Mesenchymal stem cell (in vitro differentiated cells and primary cell): ENCODE results near the gene SPATA2L.

ENCODE experiments used
- DNase-seq: peaks from one replicate; pipeline ENCODE4 v3.0.0-alpha.2; 2013
- H2AFZ ChIP-seq: one replicate; pipeline ENCODE4 v1.6.1; 2013; ENCODE audit warnings: low read depth, mild to moderate bottlenecking, control low read depth, inconsistent platforms, low read length, moderate library complexity
- H2AK5ac ChIP-seq: 2 replicates; pipeline ENCODE4 v1.6.1; 2013; ENCODE audit warnings: low read length, moderate library complexity, mild to moderate bottlenecking, inconsistent platforms; ENCODE audit not compliant: severe bottlenecking
- H2BK120ac ChIP-seq: one replicate; pipeline ENCODE4 v1.6.1; 2013; ENCODE audit warnings: low read depth, mild to moderate bottlenecking, inconsistent platforms, low read length, moderate library complexity
- H2BK12ac ChIP-seq, 2 experiments: one replicate each; pipeline ENCODE4 v1.6.1; 2013; ENCODE audit warnings: inconsistent platforms in 2 of 2, low read length in 2 of 2, mild to moderate bottlenecking in 2 of 2, moderate library complexity in 2 of 2, control low read depth in 1 of 2
- H2BK15ac ChIP-seq: one replicate; pipeline ENCODE4 v1.6.1; 2013; ENCODE audit warnings: mild to moderate bottlenecking, low read depth, inconsistent platforms; ENCODE audit not compliant: poor library complexity, severe bottlenecking
- H2BK5ac ChIP-seq: 2 replicates; pipeline ENCODE4 v1.6.1; 2013; ENCODE audit warnings: low read depth, mild to moderate bottlenecking, low read length, control low read depth, inconsistent platforms; ENCODE audit not compliant: poor library complexity, severe bottlenecking
- H3K14ac ChIP-seq, 2 experiments: one replicate each; pipeline ENCODE4 v1.6.1; 2013; ENCODE audit warnings: inconsistent platforms in 2 of 2, low read length in 2 of 2, control low read depth in 1 of 2, mild to moderate bottlenecking in 1 of 2, moderate library complexity in 1 of 2
- H3K18ac ChIP-seq, 2 experiments: one replicate each; pipeline ENCODE4 v1.6.1; 2013; ENCODE audit warnings: inconsistent platforms in 2 of 2, low read length in 2 of 2, control low read depth in 1 of 2, low read depth in 1 of 2, mild to moderate bottlenecking in 1 of 2
- H3K23ac ChIP-seq, 2 experiments: one replicate each; pipeline ENCODE4 v1.6.1; 2013; ENCODE audit warnings: inconsistent platforms in 2 of 2, low read length in 2 of 2, mild to moderate bottlenecking in 2 of 2, moderate library complexity in 2 of 2, control low read depth in 1 of 2
- H3K27ac ChIP-seq: 2 replicates; pipeline ENCODE4 v1.5.1; 2013; ENCODE audit warnings: mild to moderate bottlenecking, moderate library complexity, low read length, control low read depth, inconsistent platforms; ENCODE audit not compliant: poor library complexity, severe bottlenecking
- H3K27me3 ChIP-seq, 2 experiments: 2 replicates each; pipeline versions ENCODE4 v1.6.1 to v1.7.0; 2013; ENCODE audit warnings: low read length in 2 of 2, mild to moderate bottlenecking in 2 of 2, moderate library complexity in 2 of 2, control low read depth in 1 of 2, inconsistent platforms in 1 of 2; ENCODE audit not compliant: control insufficient read depth in 1 of 2, insufficient read depth in 1 of 2
- H3K36me3 ChIP-seq, 2 experiments: 2 replicates each; pipeline versions ENCODE4 v1.6.1 to v1.7.0; 2013; ENCODE audit warnings: low read length in 2 of 2, control low read depth in 1 of 2, inconsistent platforms in 1 of 2, low read depth in 1 of 2, mild to moderate bottlenecking in 1 of 2; ENCODE audit not compliant: insufficient read depth in 2 of 2, control insufficient read depth in 1 of 2
- H3K4ac ChIP-seq, 2 experiments: one replicate each; pipeline ENCODE4 v1.6.1; 2013; ENCODE audit warnings: inconsistent platforms in 2 of 2, low read length in 2 of 2, mild to moderate bottlenecking in 2 of 2, moderate library complexity in 2 of 2, control low read depth in 1 of 2, low read depth in 1 of 2
- H3K4me1 ChIP-seq: 2 replicates; pipeline ENCODE4 v1.6.1; 2013; ENCODE audit warnings: low read depth, low read length, control low read depth; ENCODE audit not compliant: control insufficient read depth, insufficient read depth
- H3K4me2 ChIP-seq: 2 replicates; pipeline ENCODE4 v1.6.1; 2013; ENCODE audit warnings: low read length, mild to moderate bottlenecking, inconsistent platforms; ENCODE audit not compliant: poor library complexity, severe bottlenecking
- H3K4me3 ChIP-seq, 2 experiments: 2 replicates each; pipeline versions ENCODE4 v1.5.1 to v1.7.0; 2013; ENCODE audit warnings: low read length in 2 of 2, mild to moderate bottlenecking in 2 of 2, control low read depth in 1 of 2, low read depth in 1 of 2; ENCODE audit not compliant: insufficient read depth in 1 of 2
- H3K79me1 ChIP-seq: replicated peaks from 2 replicates; pipeline ENCODE4 v1.6.1; 2013; ENCODE audit warnings: mild to moderate bottlenecking, control low read depth, low read length, inconsistent platforms; ENCODE audit not compliant: poor library complexity, severe bottlenecking
- H3K9ac ChIP-seq: 2 replicates; pipeline ENCODE4 v1.7.0; 2013; ENCODE audit warnings: mild to moderate bottlenecking, low read length, moderate library complexity
- H3K9me3 ChIP-seq: 2 replicates; pipeline ENCODE4 v1.7.0; 2013; ENCODE audit warnings: mild to moderate bottlenecking, low read length; ENCODE audit not compliant: control insufficient read depth
- H4K8ac ChIP-seq: one replicate; pipeline ENCODE4 v1.6.1; 2013; ENCODE audit warnings: inconsistent platforms, mild to moderate bottlenecking, low read length, moderate library complexity
- H4K91ac ChIP-seq: one replicate; pipeline ENCODE4 v1.6.1; 2013; ENCODE audit warnings: mild to moderate bottlenecking, low read length, inconsistent platforms
- whole genome bisulfite sequencing: methylation state at CpG from one replicate; pipeline ENCODE4 v1.1.7; 2013; ENCODE audit warnings: mixed read lengths; 5-methylcytosine and 5-hydroxymethylcytosine counted together

The SPATA2L gene

DNA sequence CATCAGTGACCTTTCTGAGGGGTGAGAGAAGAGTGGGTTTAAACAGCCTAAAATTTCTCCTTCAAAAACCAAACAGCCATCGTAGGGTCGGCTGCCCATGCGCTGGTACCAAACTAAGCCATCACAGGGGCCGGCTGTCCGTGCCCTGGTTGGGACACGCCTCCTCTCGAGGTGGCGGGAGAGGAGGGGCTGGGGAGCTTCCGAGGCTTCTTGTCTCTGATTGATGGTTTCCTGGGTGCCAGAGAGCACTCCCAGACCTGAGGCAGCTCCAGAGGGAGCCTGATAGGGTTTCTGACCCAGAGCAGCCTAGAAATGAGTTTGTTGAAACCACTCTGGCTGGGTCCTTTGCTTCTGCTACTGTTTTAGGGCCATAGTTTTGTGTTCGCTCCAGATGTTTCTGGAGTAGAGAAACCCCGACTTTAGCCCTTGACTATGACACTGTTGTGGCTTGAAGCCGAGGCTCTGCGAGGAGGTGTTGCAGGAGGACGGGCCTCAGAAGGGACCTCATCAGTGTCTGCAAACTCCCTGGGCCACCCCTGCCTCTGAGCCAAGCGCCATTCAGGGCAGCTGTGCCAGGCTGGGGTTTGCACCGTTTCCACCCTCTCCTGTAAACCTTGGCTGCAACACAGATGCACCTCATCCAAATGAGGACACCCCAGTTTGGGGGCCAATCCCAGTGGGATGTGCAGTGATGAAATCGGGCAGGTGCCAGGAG is 26.1 kb upstream of the SPATA2L start:
- Histone ChIP-seq H3K36me3 (peaks cover 77 to 82% of the 10 kb centered on the region in 2 experiments), H4K91ac (peak overlapping the region; percentile 18), H3K4me2 (no peak overlapping the region), H2BK120ac (no peak overlapping the region), H3K9me3 (no peaks in the 10 kb centered on the region), H2BK12ac (no peak overlapping the region), H2BK15ac (no peak overlapping the region), H3K18ac (no peak overlapping the region), H2AFZ (no peak overlapping the region), H3K79me1 (peaks cover 41% of the 10 kb centered on the region), H2AK5ac (no peak overlapping the region), H3K27me3 (no peaks in the 10 kb centered on the region), H3K4me1 (peaks cover 24% of the 10 kb centered on the region), H3K4ac (no peak overlapping the region), H3K9ac (no peak overlapping the region), H2BK5ac (no peak overlapping the region), H3K23ac (no peak overlapping the region), H4K8ac (no peak overlapping the region), H3K4me3 (no peak overlapping the region), H3K27ac (no peak overlapping the region), H3K14ac (no peak overlapping the region)
- WGBS: 86% methylated on average over 17 of the region's 17 CpGs
- no peak for DNase-seq

DNA sequence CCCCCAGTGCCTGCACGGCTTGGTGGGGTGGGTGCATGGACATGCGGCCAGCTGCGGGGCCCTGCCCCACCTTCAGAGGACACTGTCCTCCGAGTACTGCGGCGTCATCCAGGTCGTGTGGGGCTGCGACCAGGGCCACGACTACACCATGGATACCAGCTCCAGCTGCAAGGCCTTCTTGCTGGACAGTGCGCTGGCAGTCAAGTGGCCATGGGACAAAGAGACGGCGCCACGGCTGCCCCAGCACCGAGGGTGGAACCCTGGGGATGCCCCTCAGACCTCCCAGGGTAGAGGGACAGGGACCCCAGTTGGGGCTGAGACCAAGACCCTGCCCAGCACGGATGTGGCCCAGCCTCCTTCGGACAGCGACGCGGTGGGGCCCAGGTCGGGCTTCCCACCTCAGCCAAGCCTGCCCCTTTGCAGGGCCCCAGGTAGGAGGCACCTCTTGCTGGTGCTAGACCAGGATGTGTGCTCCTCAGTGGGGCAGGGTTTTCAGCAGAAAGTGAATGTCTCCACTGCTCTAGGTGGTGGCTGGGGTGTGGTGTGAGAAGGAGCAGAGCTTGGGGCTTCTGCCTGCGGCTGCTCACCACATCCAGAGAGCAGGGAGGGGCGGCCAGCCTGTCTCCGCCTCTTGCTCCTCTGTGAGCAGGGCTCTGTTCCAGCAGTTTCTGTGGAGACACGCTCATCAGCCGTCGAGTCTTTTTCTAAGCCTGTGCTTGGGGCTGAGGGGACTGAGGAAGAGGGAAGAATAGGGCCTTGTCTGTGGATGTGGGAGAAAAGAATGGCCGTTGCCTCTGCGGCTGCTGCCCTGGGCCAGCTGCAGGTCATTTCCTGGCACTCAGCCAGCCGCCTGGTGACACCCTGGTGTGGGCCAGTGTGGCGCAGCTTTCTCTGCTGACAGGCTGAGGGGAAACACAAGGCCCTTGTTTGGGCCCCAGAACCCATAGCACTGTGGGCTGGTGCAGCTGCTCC is 22.1 kb upstream of the SPATA2L start:
- Histone ChIP-seq H3K9me3 (no peaks in the 10 kb centered on the region), H4K8ac (peak overlapping the region; percentile 9), H3K4ac (peak overlapping the region in 1 of 2 experiments; percentile 21), H2BK120ac (no peak overlapping the region), H2AFZ (no peak overlapping the region), H3K4me1 (peaks cover 33% of the 10 kb centered on the region), H2BK12ac (no peak overlapping the region), H3K4me2 (no peak overlapping the region), H3K23ac (no peak overlapping the region), H3K27me3 (no peaks in the 10 kb centered on the region), H3K14ac (peak overlapping the region in 1 of 2 experiments; percentile 11), H4K91ac (no peak overlapping the region), H3K9ac (peak overlapping the region; percentile 22), H2AK5ac (no peak overlapping the region), H2BK5ac (no peak overlapping the region), H2BK15ac (no peak overlapping the region), H3K79me1 (peaks cover 23% of the 10 kb centered on the region), H3K18ac (no peak overlapping the region), H3K27ac (no peak overlapping the region), H3K36me3 (peaks cover 46 to 49% of the 10 kb centered on the region in 2 experiments), H3K4me3 (peak overlapping the region in 1 of 2 experiments; percentile 96)
- WGBS: 95% methylated on average over 30 of the region's 30 CpGs
- DNase-seq: no peak

DNA sequence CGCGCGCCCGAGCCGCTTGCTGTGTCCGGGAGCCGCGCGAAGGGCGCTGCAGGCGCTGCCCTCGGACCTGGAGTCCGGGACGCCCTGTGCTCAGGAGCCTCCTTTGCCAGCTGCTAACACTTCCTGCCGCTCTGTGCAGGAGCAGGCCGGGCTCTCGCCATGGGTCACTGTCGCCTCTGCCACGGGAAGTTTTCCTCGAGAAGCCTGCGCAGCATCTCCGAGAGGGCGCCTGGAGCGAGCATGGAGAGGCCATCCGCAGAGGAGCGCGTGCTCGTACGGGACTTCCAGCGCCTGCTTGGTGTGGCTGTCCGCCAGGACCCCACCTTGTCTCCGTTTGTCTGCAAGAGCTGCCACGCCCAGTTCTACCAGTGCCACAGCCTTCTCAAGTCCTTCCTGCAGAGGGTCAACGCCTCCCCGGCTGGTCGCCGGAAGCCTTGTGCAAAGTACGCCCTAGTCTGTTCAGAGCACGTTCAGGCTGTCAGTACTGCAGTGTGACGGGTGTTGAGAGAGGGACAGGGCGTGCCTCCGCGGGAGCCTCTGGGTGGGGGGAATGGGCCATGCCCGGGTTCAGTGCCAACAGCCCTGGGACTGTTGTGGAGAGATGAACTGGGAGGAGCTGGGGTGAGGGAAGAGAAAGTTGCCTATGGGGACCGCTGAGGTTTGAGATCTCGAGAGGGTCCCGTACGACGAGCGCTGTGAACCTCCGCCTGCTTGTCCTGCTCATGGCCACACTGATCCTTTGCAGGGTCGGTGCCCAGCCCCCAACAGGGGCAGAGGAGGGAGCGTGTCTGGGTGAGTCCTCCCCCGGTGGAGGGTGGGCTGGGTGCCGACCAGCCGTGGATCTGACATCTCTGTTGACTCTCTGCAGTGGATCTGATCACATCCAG is 21.1 kb upstream of the SPATA2L start:
- H3K36me3 ChIP-seq: peaks cover 45 to 52% of the 10 kb centered on the region in 2 experiments
- no peak overlapping the region for H2AK5ac ChIP-seq
- peak overlapping the region in 1 of 2 experiments; percentile 34 for H3K23ac ChIP-seq
- H3K4ac ChIP-seq: peak overlapping the region in 1 of 2 experiments; percentile 9
- H3K18ac ChIP-seq: peak overlapping the region in 1 of 2 experiments; percentile 83
- H4K91ac ChIP-seq: peak overlapping the region; percentile 31
- peaks cover 36% of the 10 kb centered on the region for H3K4me1 ChIP-seq
- H2AFZ ChIP-seq: peak overlapping the region; percentile 19
- no peak for DNase-seq
- H3K9me3 ChIP-seq: no peaks in the 10 kb centered on the region
- no peak overlapping the region for H2BK15ac ChIP-seq
- peaks cover 28% of the 10 kb centered on the region for H3K79me1 ChIP-seq
- H2BK12ac ChIP-seq: no peak overlapping the region
- peak overlapping the region; percentile 89 to 96 for H3K4me3 ChIP-seq
- 37% methylated on average over 56 of the region's 56 CpGs for WGBS
- peak overlapping the region; percentile 36 for H2BK5ac ChIP-seq
- no peak overlapping the region for H4K8ac ChIP-seq
- peak overlapping the region; percentile 17 for H3K27ac ChIP-seq
- H3K27me3 ChIP-seq: no peaks in the 10 kb centered on the region
- peak overlapping the region in 1 of 2 experiments; percentile 57 for H3K14ac ChIP-seq
- H3K9ac ChIP-seq: peak overlapping the region; percentile 86
- peak overlapping the region; percentile 72 for H3K4me2 ChIP-seq
- H2BK120ac ChIP-seq: no peak overlapping the region
